GM12878 (cell line): ENCODE data around the gene EFNA1. TPM values are rescaled to one million over a fixed set of nuclear protein-coding genes. Genes with fewer than 3 reads are reported as not detected.

Experiments used
- ATAC-seq: fragments of 200-7000 bp; cut with Tn5 transposase; 3 replicates; pipeline ENCODE4 v1.9.1; 2020; ENCODE audit warnings: mild to moderate bottlenecking, moderate library complexity
- BruUV-seq: library from RNA; stranded (reverse); fragments of 400-500 nt; replicated peaks from 2 replicates; lab custom pipeline; 2021; lab: Mats Ljungman, UMichigan
- CTCF ChIA-PET: fragments of 300-600 bp; sonication (Branson Sonifier 250); formaldehyde crosslinking; extraction: SDS; loops from one replicate; lab custom pipeline; 2021; ENCODE audit warnings: inconsistent platforms; lab: Yijun Ruan, JAX
- POLR2A ChIA-PET: fragments of 350-600 bp; formaldehyde crosslinking; extraction: SDS; loops from one replicate; lab custom pipeline; 2021; ENCODE audit warnings: inconsistent platforms; lab: Charles Lee
- RAD21 ChIA-PET: fragments of 300-600 bp; sonication (Branson Sonifier 250); formaldehyde crosslinking; loops from one replicate; lab custom pipeline; 2023; ENCODE audit warnings: antibody characterized with exemption; ENCODE audit not compliant: unreplicated experiment; lab: Charles Lee
- SMC1A ChIA-PET: fragments of 300-600 bp; sonication (Branson Sonifier 250); formaldehyde crosslinking; loops from one replicate; lab custom pipeline; 2023; ENCODE audit not compliant: unreplicated experiment, uncharacterized antibody; lab: Charles Lee
- DNase-seq: peaks from one replicate; pipeline ENCODE4 v3.0.0-alpha.2; 2011; ENCODE audit warnings: low read depth, low spot score
- FAIRE-seq: peaks from 3 replicates; lab custom pipeline; 2011; peaks lifted over from hg19 to GRCh38; lab: Jason Lieb, UNC
- H2AFZ ChIP-seq: 2 replicates; pipeline ENCODE4 v1.6.0; 2011; ENCODE audit warnings: low read depth, low read length, control low read depth; ENCODE audit not compliant: control insufficient read depth
- H3K27ac ChIP-seq: 2 replicates; pipeline ENCODE4 v1.5.1; 2011; ENCODE audit warnings: control low read depth; ENCODE audit not compliant: control insufficient read depth, insufficient read depth
- H3K27me3 ChIP-seq, 2 experiments: replicated peaks in 1 of 2; 2 replicates each; pipeline versions ENCODE4 v1.6.0 to v1.6.1; 2011; ENCODE audit warnings: low read length in 1 of 2; ENCODE audit not compliant: control insufficient read depth in 2 of 2, insufficient read depth in 2 of 2
- H3K36me3 ChIP-seq, 2 experiments: 2 replicates each; pipeline ENCODE4 v1.5.1; 2011; ENCODE audit warnings: low read length in 1 of 2; ENCODE audit not compliant: control insufficient read depth in 2 of 2, insufficient read depth in 2 of 2
- H3K4me1 ChIP-seq: 2 replicates; pipeline ENCODE4 v1.6.1; 2011; ENCODE audit warnings: mild to moderate bottlenecking, low read length, moderate library complexity, mixed read lengths; ENCODE audit not compliant: control insufficient read depth, insufficient read depth
- H3K4me2 ChIP-seq: 2 replicates; pipeline ENCODE4 v1.6.0; 2011; ENCODE audit warnings: control low read depth; ENCODE audit not compliant: control insufficient read depth, insufficient read depth
- H3K4me3 ChIP-seq: fragments of 200-600 bp; sonication (generic); 2 replicates; pipeline ENCODE4 v1.5.1; 2016
- H3K79me2 ChIP-seq: 2 replicates; pipeline ENCODE4 v1.6.0; 2011; ENCODE audit warnings: low read length; ENCODE audit not compliant: control insufficient read depth, insufficient read depth
- H3K9ac ChIP-seq: 2 replicates; pipeline ENCODE4 v1.8.0; 2011; ENCODE audit warnings: low read length, control low read depth, mixed read lengths; ENCODE audit not compliant: control insufficient read depth, insufficient read depth
- H3K9me3 ChIP-seq: replicated peaks from 3 replicates; pipeline ENCODE4 v1.5.1; 2011; ENCODE audit warnings: mild to moderate bottlenecking, low read length; ENCODE audit not compliant: control insufficient read depth, insufficient read depth
- H4K20me1 ChIP-seq: 2 replicates; pipeline ENCODE4 v1.6.0; 2011; ENCODE audit not compliant: control insufficient read depth, insufficient read depth
- BACH1 ChIP-seq: fragments of 450-650 bp; IDR thresholded peaks from 2 replicates; pipeline ENCODE4 v1.6.1; 2017; ENCODE audit warnings: mild to moderate bottlenecking, borderline replicate concordance
- BCLAF1 ChIP-seq: fragments of 450-650 bp; IDR thresholded peaks from 2 replicates; pipeline ENCODE4 v1.6.1; 2017; ENCODE audit warnings: antibody characterized with exemption, mild to moderate bottlenecking, moderate library complexity
- BRCA1 ChIP-seq: IDR thresholded peaks from 2 replicates; pipeline ENCODE4 v1.6.1; 2011; ENCODE audit warnings: low read depth, low read length, improper control_type of control experiment
- CTCF ChIP-seq, 3 experiments: IDR thresholded peaks in 2 of 3; conservative IDR thresholded peaks in 1 of 3; 2 replicates each; pipeline ENCODE4 v1.5.1; 2011; ENCODE audit warnings: low read depth in 3 of 3, low read length in 3 of 3, mild to moderate bottlenecking in 3 of 3, control low read depth in 2 of 3, moderate library complexity in 2 of 3, inconsistent platforms in 1 of 3, mixed read lengths in 1 of 3; ENCODE audit not compliant: control insufficient read depth in 2 of 3, insufficient read depth in 1 of 3; ENCODE audit errors: extremely low read depth in 1 of 3
- EED ChIP-seq: sonication (generic); IDR thresholded peaks from 2 replicates; pipeline ENCODE4 v1.6.1; 2016; ENCODE audit warnings: antibody characterized with exemption, low read depth
- FOS ChIP-seq: IDR thresholded peaks from 3 replicates; pipeline ENCODE4 v1.6.1; 2011; ENCODE audit warnings: borderline replicate concordance; ENCODE audit not compliant: insufficient read length; ENCODE audit errors: extremely low read depth
- FOXK2 ChIP-seq: fragments of 450-650 bp; IDR thresholded peaks from 2 replicates; pipeline ENCODE4 v1.6.1; 2017; ENCODE audit warnings: mild to moderate bottlenecking, moderate library complexity
- HDAC6 ChIP-seq: fragments of 200-600 bp; sonication (generic); IDR thresholded peaks from one replicate; pipeline ENCODE4 v1.8.0; 2017; ENCODE audit warnings: antibody characterized with exemption; ENCODE audit not compliant: unreplicated experiment
- IKZF1 ChIP-seq: fragments of 450-650 bp; conservative IDR thresholded peaks from 2 replicates; pipeline ENCODE4 v1.6.1; 2017; ENCODE audit warnings: antibody characterized with exemption, mild to moderate bottlenecking
- KDM1A ChIP-seq: fragments of 200-600 bp; sonication (generic); IDR thresholded peaks from 2 replicates; pipeline ENCODE4 v1.6.1; 2016; ENCODE audit warnings: borderline replicate concordance
- NFXL1 ChIP-seq: fragments of 450-650 bp; IDR thresholded peaks from 2 replicates; pipeline ENCODE4 v1.6.1; 2017; ENCODE audit warnings: antibody characterized with exemption, mild to moderate bottlenecking, borderline replicate concordance
- PML ChIP-seq: IDR thresholded peaks from 2 replicates; pipeline ENCODE4 v1.6.1; 2012; ENCODE audit warnings: low read length, inconsistent platforms
- POLR2AphosphoS2 ChIP-seq: IDR thresholded peaks from 2 replicates; pipeline ENCODE4 v1.6.1; 2011; ENCODE audit warnings: low read depth, mild to moderate bottlenecking, low read length, improper control_type of control experiment, moderate library complexity
- POU2F2 ChIP-seq: IDR thresholded peaks from 3 replicates; pipeline ENCODE4 v1.6.1; 2011; ENCODE audit warnings: low read depth, mild to moderate bottlenecking, low read length, borderline replicate concordance
- RFX5 ChIP-seq: IDR thresholded peaks from 2 replicates; pipeline ENCODE4 v1.6.1; 2011; ENCODE audit warnings: low read depth, low read length, improper control_type of control experiment
- YBX1 ChIP-seq: fragments of 450-650 bp; IDR thresholded peaks from 2 replicates; pipeline ENCODE4 v1.6.1; 2016; ENCODE audit warnings: antibody characterized with exemption
- WGBS: methylation state at CpG from one replicate; pipeline ENCODE4 v1.1.6; 2016; ENCODE audit warnings: low lambda C conversion rate; ENCODE audit not compliant: insufficient replicate concordance, insufficient coverage; ENCODE audit errors: missing lambda C conversion rate; 5-methylcytosine and 5-hydroxymethylcytosine counted together
- in situ Hi-C: fragments of 300-500 bp; cut with MboI; formaldehyde crosslinking; loops from 9 replicates; pipeline ENCODE4 v1.14.3; 2018; ENCODE audit warnings: mixed read lengths
- intact Hi-C: fragments of 100-400 bp; cut with micrococcal nuclease; formaldehyde crosslinking; loops from one replicate; pipeline ENCODE4 v1.14.2; 2022; ENCODE audit not compliant: unreplicated experiment
- polyA plus RNA-seq, 11 experiments: library from polyadenylated mRNA; depleted of rRNA in 4 of 11; unstranded in 6 of 11; stranded (reverse) in 5 of 11; fragments of >200 nt; fragmentation: Nextera tagmentation in 4 of 11; fragmentation: Illumina TruSeq in 1 of 11; extraction: Ambion mirVana in 4 of 11; extraction: Trizol in 1 of 11; gene quantifications; 1 replicate in 1 of 11; 2 replicates in 10 of 11; pipeline versions ENCODE4 v1.2.1 to v1.2.3, GENCODE V29; 2011 to 2016; ENCODE audit warnings: inconsistent platforms in 2 of 11, missing spikeins in 2 of 11, low read depth in 1 of 11
- total RNA-seq, 4 experiments: library from RNA; depleted of rRNA in 3 of 4; stranded (reverse); fragments of >200 nt in 3 of 4; fragmentation: Illumina TruSeq in 1 of 4; extraction: Trizol in 1 of 4; gene quantifications; 2 replicates each; pipeline versions ENCODE4 v1.2.1 to v1.2.3, GENCODE V29; 2013 to 2021

Gene EFNA1
- total and polyA plus RNA-seq, 10 of the 15 experiments (the other 5 are each of a cell fraction or from before 2014, with no cell fraction given), result 0.13 to 7.5 (median 0.28) TPM; not detected in 5

- TF ChIP-seq FOS, result no peak
- TF ChIP-seq YBX1, result no peak
- TF ChIP-seq KDM1A, result no peak
Observed at GRCh38 chr1:155131856-155132255, 4.2 kb downstream of the EFNA1 start (continued).

- FAIRE-seq, result no peak
- Histone ChIP-seq H3K9me3 (no peaks in the 10 kb centered on the region), H3K36me3 (peaks cover 0 to 2% of the 10 kb centered on the region in 2 experiments; a peak in 2 of 4 replicates), H3K4me1 (peaks cover 13% of the 10 kb centered on the region), H4K20me1 (no peaks in the 10 kb centered on the region), H3K27ac (no peak overlapping the region), H3K9ac (no peak overlapping the region), H3K27me3 (peaks cover 1 to 2% of the 10 kb centered on the region in 2 experiments; a peak in 2 of 4 replicates), H3K4me3 (no peak overlapping the region), H3K4me2 (no peak overlapping the region), H2AFZ (no peak overlapping the region), H3K79me2 (peaks cover 18% of the 10 kb centered on the region)
- 73% methylated on average over 7 of the region's 7 CpGs for WGBS
- intact Hi-C loops, result no loop called here
- no peak for DNase-seq
- TF ChIP-seq IKZF1, result no peak
- TF ChIP-seq BRCA1, result no peak
- TF ChIP-seq FOXK2, result no peak
- TF ChIP-seq RFX5, result no peak
- TF ChIP-seq POU2F2, result no peak
- TF ChIP-seq BCLAF1, result no peak
- TF ChIP-seq PML, result no peak
- TF ChIP-seq YBX1, result no peak
- TF ChIP-seq POLR2AphosphoS2, result no peak
- TF ChIP-seq HDAC6, result no peak
- TF ChIP-seq EED, result no peak
- no peak for TF ChIP-seq BACH1
- no peak for TF ChIP-seq NFXL1
- TF ChIP-seq CTCF (IDR thresholded peaks at IDR 0.05 in 2 of 3, conservative IDR thresholded peaks at IDR 0.05 in 1 of 3; ENCODE audit: control insufficient read depth in 2 of 3, extremely low read depth in 1 of 3, insufficient read depth in 1 of 3, low read depth in 3 of 3, low read length in 3 of 3), result no peak
- POLR2A ChIA-PET, result interaction anchor here (0.5 to 1.1 kb wide), 4 partner anchors 8 to 602 kb away, joined by 3 to 4 read pairs (median 4); no protein-coding TSS in a partner anchor
- RAD21 ChIA-PET, result interaction anchor here (0.7 to 2.6 kb wide), 2 partner anchors 39 to 42 kb away, joined by 3 to 9 read pairs; partner anchors contain the start of gene KRTCAP2
- ATAC-seq, result no peak
- BruUV-seq, result no TSS peak
- CTCF ChIA-PET, result interaction anchor here (0.5 to 6.0 kb wide), 7 partner anchors 34 to 68 kb away, joined by 3 to 37 read pairs (median 4); partner anchors contain the start of genes KRTCAP2 and TRIM46
- SMC1A ChIA-PET, result interaction anchor here (0.5 to 2.4 kb wide), 3 partner anchors 33 to 349 kb away, joined by 3 to 6 read pairs (median 3); no protein-coding TSS in a partner anchor
- in situ Hi-C loops, result no loop called here
Observed at GRCh38 chr1:155133799-155134281, 6.2 kb downstream of the EFNA1 start.
